Measurements from ENCODE around the gene PSMA2. TPM values are rescaled to one million over a fixed set of nuclear protein-coding genes. Genes with fewer than 3 reads are reported as not detected.
A peak's percentile ranks its signal among the peaks of the same experiment; 100 is the strongest.

PSMA2 gene
- total RNA-seq, 4 donors from 2014 or later, result 33.1 to 123 (median 81.4) TPM

DNA sequence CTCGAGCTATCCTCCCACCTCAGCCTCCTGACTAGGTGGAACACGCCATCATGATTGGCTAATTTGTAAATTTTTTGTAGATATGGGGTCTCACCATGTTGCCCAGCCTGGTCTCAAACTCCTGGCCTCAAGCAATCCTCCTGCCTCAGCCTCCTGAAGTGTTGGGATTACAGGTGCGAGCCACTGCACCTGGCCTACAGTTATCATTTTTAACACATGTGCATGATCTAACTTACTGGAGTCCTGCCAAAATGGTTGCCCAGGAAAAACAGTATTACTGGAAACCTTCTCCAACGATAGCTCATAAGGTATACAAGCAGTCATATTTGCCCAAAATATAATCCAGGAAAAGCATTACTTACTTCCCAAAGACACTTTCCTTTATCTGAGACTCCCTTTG is 20.4 kb upstream of the PSMA2 start:
- WGBS, 2 donors, result 68 to 75% methylated on average over 4 of the region's 4 CpGs
- H3K4me1 ChIP-seq, result no peaks in the 10 kb centered on the region
- intact Hi-C loops (cut with DNase I), result no loop called here
- H3K27ac ChIP-seq, result no peak overlapping the region
- H3K9me3 ChIP-seq, result no peaks in the 10 kb centered on the region
- no peak for TF ChIP-seq POLR2A (IDR thresholded peaks at IDR 0.05)
- TF ChIP-seq, protein P1, sequence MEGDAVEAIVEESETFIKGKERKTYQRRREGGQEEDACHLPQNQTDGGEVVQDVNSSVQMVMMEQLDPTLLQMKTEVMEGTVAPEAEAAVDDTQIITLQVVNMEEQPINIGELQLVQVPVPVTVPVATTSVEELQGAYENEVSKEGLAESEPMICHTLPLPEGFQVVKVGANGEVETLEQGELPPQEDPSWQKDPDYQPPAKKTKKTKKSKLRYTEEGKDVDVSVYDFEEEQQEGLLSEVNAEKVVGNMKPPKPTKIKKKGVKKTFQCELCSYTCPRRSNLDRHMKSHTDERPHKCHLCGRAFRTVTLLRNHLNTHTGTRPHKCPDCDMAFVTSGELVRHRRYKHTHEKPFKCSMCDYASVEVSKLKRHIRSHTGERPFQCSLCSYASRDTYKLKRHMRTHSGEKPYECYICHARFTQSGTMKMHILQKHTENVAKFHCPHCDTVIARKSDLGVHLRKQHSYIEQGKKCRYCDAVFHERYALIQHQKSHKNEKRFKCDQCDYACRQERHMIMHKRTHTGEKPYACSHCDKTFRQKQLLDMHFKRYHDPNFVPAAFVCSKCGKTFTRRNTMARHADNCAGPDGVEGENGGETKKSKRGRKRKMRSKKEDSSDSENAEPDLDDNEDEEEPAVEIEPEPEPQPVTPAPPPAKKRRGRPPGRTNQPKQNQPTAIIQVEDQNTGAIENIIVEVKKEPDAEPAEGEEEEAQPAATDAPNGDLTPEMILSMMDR (IDR thresholded peaks at IDR 0.05), result no peak
- H3K27me3 ChIP-seq, result no peaks in the 10 kb centered on the region
- H3K36me3 ChIP-seq, result no peaks in the 10 kb centered on the region
- no peak overlapping the region for H3K4me3 ChIP-seq
- DNase-seq, result no peak

DNA sequence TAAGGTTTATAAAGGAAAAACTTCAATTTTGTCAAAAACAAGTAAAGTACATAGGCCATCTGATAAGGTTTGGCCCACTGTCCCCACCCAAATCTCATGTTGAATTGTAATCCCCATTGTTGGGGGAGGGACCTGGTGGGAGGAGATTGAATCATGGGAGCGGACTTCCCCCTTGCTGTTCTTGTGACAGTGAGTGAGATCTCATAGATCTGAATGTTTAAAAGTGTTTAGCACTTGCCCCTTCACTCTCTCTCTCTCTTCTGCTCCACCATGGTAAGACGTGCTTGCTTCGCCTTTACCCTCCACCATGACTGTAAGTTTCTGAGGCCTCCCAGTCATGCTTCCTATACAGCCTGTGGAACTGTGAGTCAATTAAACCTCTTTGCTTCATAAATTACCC is 18.4 kb upstream of the PSMA2 start:
- WGBS, 2 donors, result 58 to 76% methylated on average over 3 of the region's 3 CpGs
- H3K27me3 ChIP-seq, result no peaks in the 10 kb centered on the region
- H3K4me3 ChIP-seq, result no peak overlapping the region
- no peaks in the 10 kb centered on the region for H3K4me1 ChIP-seq
- TF ChIP-seq POLR2A (IDR thresholded peaks at IDR 0.05), result no peak
- TF ChIP-seq, protein P1 (IDR thresholded peaks at IDR 0.05), result no peak
- H3K9me3 ChIP-seq, result no peaks in the 10 kb centered on the region
- no peak overlapping the region for H3K27ac ChIP-seq
- H3K36me3 ChIP-seq, result no peaks in the 10 kb centered on the region
- intact Hi-C loops (cut with DNase I), result no loop called here
- no peak for DNase-seq

DNA sequence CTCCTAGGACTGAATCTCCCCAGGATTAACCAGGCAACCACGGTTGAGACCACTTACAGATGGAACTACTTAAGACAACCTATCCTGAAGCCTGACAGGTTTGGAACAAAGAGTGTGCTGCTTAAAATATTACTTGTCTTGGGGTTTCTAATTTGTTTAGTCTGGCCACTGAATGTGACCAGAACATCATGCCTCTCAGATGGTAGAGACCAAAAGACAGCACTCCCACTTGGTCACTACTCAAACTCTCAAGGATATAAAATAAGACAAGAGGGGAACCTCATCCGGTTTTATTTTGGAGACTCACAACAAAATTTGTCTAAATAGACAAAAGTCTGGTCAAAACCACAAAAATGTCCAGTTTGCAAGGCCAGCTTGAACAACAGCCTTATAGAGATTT is 15.5 kb upstream of the PSMA2 start:
- 67 to 76% methylated on average over 2 of the region's 2 CpGs for WGBS, 2 donors
- intact Hi-C loops (cut with DNase I), result loop anchor here (10.0 kb wide), 1 partner anchor 167 kb away; the partner anchor contains the start of gene HECW1

DNA sequence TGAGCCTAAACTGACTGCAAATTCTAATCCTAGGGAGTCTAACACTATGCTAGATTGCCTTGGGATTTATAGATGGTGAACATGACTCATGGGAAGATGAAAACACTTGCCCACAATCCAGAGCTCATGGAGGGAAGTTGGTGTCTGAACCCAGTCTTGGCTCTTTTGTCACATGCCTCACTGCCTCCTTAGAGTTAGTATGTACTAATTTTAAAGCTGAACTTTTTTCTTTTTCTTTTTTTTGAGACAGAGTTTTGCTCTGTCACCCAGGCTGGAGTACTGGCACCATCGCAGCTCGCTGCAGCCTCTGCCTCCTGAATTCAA is 14.6 kb upstream of the PSMA2 start:
- intact Hi-C loops (cut with DNase I), result loop anchor here (10.0 kb wide), 1 partner anchor 168 kb away; the partner anchor contains the start of gene HECW1

More for the DNA sequence above, 15.5 kb upstream of the PSMA2 start:
- no peak for TF ChIP-seq POLR2A (IDR thresholded peaks at IDR 0.05)
- TF ChIP-seq, protein P1 (IDR thresholded peaks at IDR 0.05), result no peak
- H3K27me3 ChIP-seq, result no peaks in the 10 kb centered on the region
- H3K9me3 ChIP-seq, result no peaks in the 10 kb centered on the region
- no peak overlapping the region for H3K4me3 ChIP-seq
- no peaks in the 10 kb centered on the region for H3K36me3 ChIP-seq
- no peak for DNase-seq
- H3K27ac ChIP-seq, result no peak overlapping the region
- H3K4me1 ChIP-seq, result no peaks in the 10 kb centered on the region

DNA sequence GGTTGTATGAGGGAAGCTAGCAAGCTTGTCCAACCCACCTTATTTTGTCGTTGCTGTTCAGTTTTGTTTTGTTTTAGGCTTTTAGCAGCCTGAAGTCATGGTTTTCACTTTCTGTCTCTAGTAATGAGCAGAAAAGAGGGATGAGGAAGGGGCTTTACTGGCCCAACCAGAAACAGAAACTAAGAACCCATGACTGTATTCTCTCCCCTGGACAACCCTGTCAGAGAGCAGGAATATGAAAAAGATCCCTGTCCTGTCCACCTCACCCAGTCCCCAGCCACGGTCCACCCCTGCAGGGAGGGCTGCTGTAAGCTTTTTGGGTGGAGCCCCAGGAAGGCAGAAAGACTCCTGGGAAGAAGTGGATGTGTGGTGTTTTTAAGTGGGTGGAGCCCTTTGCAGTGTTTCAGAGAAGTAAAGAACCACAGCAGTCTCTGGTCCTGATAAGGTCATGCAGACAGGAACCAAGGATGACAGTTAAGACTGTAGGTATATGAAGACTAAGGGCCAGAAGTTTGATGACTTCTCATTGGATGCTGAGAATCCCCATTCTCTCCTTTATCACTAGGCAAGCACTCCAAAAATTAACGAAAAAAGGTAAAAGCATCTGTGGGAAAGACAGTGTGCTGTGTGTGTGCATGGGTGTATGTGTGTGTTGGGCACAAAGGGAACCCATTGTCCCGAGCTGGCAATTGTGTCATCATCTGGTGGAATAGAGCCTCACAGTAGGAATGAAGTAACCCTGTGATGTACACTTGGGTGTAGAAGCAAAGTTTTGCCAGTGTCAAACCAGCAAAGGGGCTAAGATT is 14.1 kb upstream of the PSMA2 start:
- Histone ChIP-seq H3K27ac (no peak overlapping the region), H3K4me3 (peak overlapping the region in 1 of 4 donors; percentile 23), H3K36me3 (no peaks in the 10 kb centered on the region), H3K27me3 (no peaks in the 10 kb centered on the region), H3K4me1 (no peaks in the 10 kb centered on the region), H3K9me3 (no peaks in the 10 kb centered on the region)
- intact Hi-C loops (cut with DNase I), result loop anchor here (10.0 kb wide), 1 partner anchor 169 kb away; the partner anchor contains the start of gene HECW1
- DNase-seq, result no peak
- TF ChIP-seq, protein P1 (IDR thresholded peaks at IDR 0.05), result no peak
- TF ChIP-seq POLR2A (IDR thresholded peaks at IDR 0.05), result no peak
- WGBS, 2 donors, result 39 to 51% methylated on average over 3 to 4 of the region's 4 CpGs

More for the DNA sequence above, 14.6 kb upstream of the PSMA2 start:
- H3K4me1 ChIP-seq, result no peaks in the 10 kb centered on the region
- H3K9me3 ChIP-seq, result no peaks in the 10 kb centered on the region
- H3K4me3 ChIP-seq, result no peak overlapping the region
- H3K36me3 ChIP-seq, result no peaks in the 10 kb centered on the region
- H3K27ac ChIP-seq, result no peak overlapping the region
- no peak for DNase-seq
- H3K27me3 ChIP-seq, result no peaks in the 10 kb centered on the region
- TF ChIP-seq, protein P1 (IDR thresholded peaks at IDR 0.05), result no peak
- no peak for TF ChIP-seq POLR2A (IDR thresholded peaks at IDR 0.05)
- WGBS, 2 donors, result 88 to 100% methylated on average over 2 of the region's 2 CpGs

Data from esophagus squamous epithelium (tissue), 5 donors.